H1 (cell line): ENCODE results near the gene KRTAP10-12. TPM values are rescaled to one million over a fixed set of nuclear protein-coding genes. Genes with fewer than 3 reads are reported as not detected.

Experiments
- CTCF ChIA-PET: fragments of 300-600 bp; sonication (Branson Sonifier 250); formaldehyde crosslinking; loops from one replicate; lab custom pipeline; 2021; ENCODE audit not compliant: partially characterized antibody; lab: Charles Lee
- POLR2A ChIA-PET: fragments of 300-600 bp; sonication (Branson Sonifier 250); formaldehyde crosslinking; loops from one replicate; lab custom pipeline; 2021; ENCODE audit warnings: inconsistent platforms; ENCODE audit not compliant: partially characterized antibody; lab: Charles Lee
- DNase-seq, 2 experiments: peaks; one replicate each; pipeline versions ENCODE4 v3.0.0 to v3.0.0-alpha.2; 2010 to 2022; ENCODE audit warnings: low spot score in 2 of 2, low read depth in 1 of 2, mixed read lengths in 1 of 2
- FAIRE-seq: peaks from 2 replicates; lab custom pipeline; 2011; peaks lifted over from hg19 to GRCh38; lab: Jason Lieb, UNC
- H2AFZ ChIP-seq: 2 replicates; pipeline ENCODE4 v1.8.1; 2012; ENCODE audit warnings: low read length, inconsistent platforms
- H2AK5ac ChIP-seq: 2 replicates; pipeline ENCODE4 v1.6.1; 2013; ENCODE audit warnings: low read depth, low read length
- H2BK120ac ChIP-seq: replicated peaks from 2 replicates; pipeline ENCODE3; 2013; ENCODE audit warnings: low read depth, low read length, inconsistent platforms
- H2BK12ac ChIP-seq: 2 replicates; pipeline ENCODE4 v1.6.1; 2013; ENCODE audit warnings: low read depth, low read length
- H2BK15ac ChIP-seq: 2 replicates; pipeline ENCODE4 v1.6.1; 2013; ENCODE audit warnings: low read length
- H2BK20ac ChIP-seq: 2 replicates; pipeline ENCODE4 v1.6.1; 2013; ENCODE audit warnings: low read length
- H2BK5ac ChIP-seq: 2 replicates; pipeline ENCODE4 v1.6.1; 2013; ENCODE audit warnings: low read depth, low read length
- H3K14ac ChIP-seq: 2 replicates; pipeline ENCODE4 v1.6.1; 2013; ENCODE audit warnings: inconsistent platforms; ENCODE audit not compliant: insufficient read length
- H3K18ac ChIP-seq: 2 replicates; pipeline ENCODE4 v1.6.1; 2013; ENCODE audit warnings: low read length; ENCODE audit errors: extremely low read depth
- H3K23ac ChIP-seq: 2 replicates; pipeline ENCODE4 v1.6.1; 2013; ENCODE audit warnings: inconsistent platforms; ENCODE audit not compliant: insufficient read length
- H3K23me2 ChIP-seq: 2 replicates; pipeline ENCODE4 v1.6.1; 2013; ENCODE audit warnings: low read depth, low read length
- H3K27ac ChIP-seq: 2 replicates; pipeline ENCODE4 v1.6.1; 2011; ENCODE audit warnings: low read depth, low read length, inconsistent platforms
- H3K27me3 ChIP-seq, 4 experiments: replicated peaks in 1 of 4; 1 replicate in 1 of 4; 2 replicates in 3 of 4; pipeline versions ENCODE4 v1.6.1 to v1.8.1; 2011 to 2013; ENCODE audit warnings: low read length in 3 of 4, mild to moderate bottlenecking in 3 of 4, inconsistent platforms in 2 of 4, mixed read lengths in 2 of 4, moderate library complexity in 1 of 4; ENCODE audit not compliant: control insufficient read depth in 3 of 4, insufficient read depth in 3 of 4; ENCODE audit errors: extremely low read depth in 1 of 4
- H3K36me3 ChIP-seq, 4 experiments: 2 replicates each; pipeline versions ENCODE4 v1.6.1 to v1.8.1; 2011 to 2013; ENCODE audit warnings: mild to moderate bottlenecking in 4 of 4, low read length in 3 of 4, moderate library complexity in 2 of 4, control low read depth in 1 of 4, inconsistent platforms in 1 of 4; ENCODE audit not compliant: insufficient read depth in 4 of 4, control insufficient read depth in 2 of 4
- H3K4ac ChIP-seq: replicated peaks from 2 replicates; pipeline ENCODE3; 2013; ENCODE audit warnings: low read length, low read depth, mixed read lengths, inconsistent platforms; ENCODE audit not compliant: insufficient read length
- H3K4me1 ChIP-seq, 4 experiments: replicated peaks in 1 of 4; 1 replicate in 1 of 4; 2 replicates in 3 of 4; pipeline versions ENCODE4 v1.6.1 to v1.8.1; 2011 to 2013; ENCODE audit warnings: low read length in 3 of 4, inconsistent platforms in 2 of 4, mixed read lengths in 1 of 4; ENCODE audit not compliant: insufficient read depth in 4 of 4, control insufficient read depth in 3 of 4
- H3K4me2 ChIP-seq, 2 experiments: 2 replicates each; pipeline versions ENCODE4 v1.6.1 to v1.8.1; 2011 to 2013; ENCODE audit warnings: low read depth in 2 of 2, low read length in 2 of 2, control low read depth in 1 of 2, inconsistent platforms in 1 of 2, mild to moderate bottlenecking in 1 of 2; ENCODE audit not compliant: insufficient read depth in 1 of 2
- H3K4me3 ChIP-seq, 4 experiments: fragments of 200-600, 300-600 bp in 1 of 4; sonication (generic), shearing (Covaris generic), sonication (Bioruptor Twin) in 1 of 4; 2 replicates each; pipeline versions ENCODE4 v1.5.1 to v1.8.1; 2011 to 2016; ENCODE audit warnings: low read length in 4 of 4, low read depth in 3 of 4, control low read depth in 2 of 4, inconsistent platforms in 2 of 4, mild to moderate bottlenecking in 2 of 4, mixed read lengths in 1 of 4, moderate library complexity in 1 of 4; ENCODE audit not compliant: insufficient read depth in 2 of 4; ENCODE audit errors: extremely low read depth in 1 of 4
- H3K56ac ChIP-seq: replicated peaks from 2 replicates; pipeline ENCODE3; 2013; ENCODE audit warnings: low read depth, mild to moderate bottlenecking, mixed read lengths, low read length, inconsistent platforms; ENCODE audit not compliant: insufficient read length
- H3K79me1 ChIP-seq: 2 replicates; pipeline ENCODE4 v1.6.1; 2013; ENCODE audit warnings: low read depth, low read length, control low read depth
- H3K79me2 ChIP-seq, 2 experiments: 2 replicates each; pipeline versions ENCODE4 v1.6.1 to v1.8.1; 2012 to 2013; ENCODE audit warnings: low read length in 2 of 2, mild to moderate bottlenecking in 2 of 2, inconsistent platforms in 1 of 2; ENCODE audit not compliant: insufficient read depth in 2 of 2, control insufficient read depth in 1 of 2
- H3K9ac ChIP-seq, 4 experiments: replicated peaks in 1 of 4; 1 replicate in 1 of 4; 2 replicates in 3 of 4; pipeline versions ENCODE4 v1.6.1 to v1.8.1; 2011 to 2013; ENCODE audit warnings: low read depth in 3 of 4, low read length in 3 of 4, control low read depth in 2 of 4, mild to moderate bottlenecking in 2 of 4, moderate library complexity in 2 of 4, inconsistent platforms in 1 of 4; ENCODE audit errors: extremely low read depth in 1 of 4
- H3K9me3 ChIP-seq, 2 experiments: 2 replicates each; pipeline versions ENCODE4 v1.6.1 to v1.8.1; 2012 to 2013; ENCODE audit warnings: mild to moderate bottlenecking in 2 of 2, moderate library complexity in 2 of 2, control low read depth in 1 of 2, inconsistent platforms in 1 of 2, low read depth in 1 of 2, low read length in 1 of 2, mixed read lengths in 1 of 2; ENCODE audit not compliant: insufficient read depth in 2 of 2
- H4K20me1 ChIP-seq, 2 experiments: replicated peaks in 1 of 2; 2 replicates each; pipeline versions ENCODE3 to v1.8.1; 2011 to 2013; ENCODE audit warnings: inconsistent platforms in 2 of 2, low read length in 2 of 2, mild to moderate bottlenecking in 1 of 2; ENCODE audit not compliant: insufficient read depth in 2 of 2, control insufficient read depth in 1 of 2
- H4K5ac ChIP-seq: 2 replicates; pipeline ENCODE4 v1.6.1; 2013; ENCODE audit warnings: low read length, low read depth, mixed read lengths, inconsistent platforms; ENCODE audit not compliant: insufficient read length
- H4K8ac ChIP-seq: 2 replicates; pipeline ENCODE4 v1.8.0; 2013; ENCODE audit warnings: mild to moderate bottlenecking, moderate library complexity, low read length, inconsistent platforms; ENCODE audit not compliant: insufficient read depth; ENCODE audit errors: extremely low read depth
- H4K91ac ChIP-seq: replicated peaks from 2 replicates; pipeline ENCODE3; 2013; ENCODE audit warnings: low read length, mixed read lengths, inconsistent platforms; ENCODE audit not compliant: insufficient read length
- CBX5 ChIP-seq: fragments of 300-800, 300-1000 bp; sonication (generic); IDR thresholded peaks from 2 replicates; pipeline ENCODE4 v1.7.1; 2016; ENCODE audit warnings: antibody characterized with exemption, low read length, low read depth
- WGBS, 2 experiments: shearing (Covaris generic) in 1 of 2; methylation state at CpG; one replicate each; pipeline versions ENCODE4 v1.1.6 to v1.1.7; 2013 to 2015; ENCODE audit warnings: low lambda C conversion rate in 2 of 2, mixed read lengths in 2 of 2, inconsistent platforms in 1 of 2, low coverage in 1 of 2, missing lambda C conversion rate in 1 of 2; ENCODE audit not compliant: insufficient replicate concordance in 2 of 2, insufficient coverage in 1 of 2, insufficient read length in 1 of 2; ENCODE audit errors: extremely low coverage in 1 of 2, missing lambda C conversion rate in 1 of 2; 5-methylcytosine and 5-hydroxymethylcytosine counted together
- polyA plus RNA-seq, 7 experiments: library from polyadenylated mRNA; depleted of rRNA in 3 of 7; stranded (reverse) in 5 of 7; unstranded in 2 of 7; fragments of >200 nt in 5 of 7; fragments of 200-250 nt in 2 of 7; gene quantifications; 1 replicate in 5 of 7; 2 replicates in 1 of 7; 4 replicates in 1 of 7; pipeline versions ENCODE4 v1.2.1 to v1.2.3, GENCODE V29; 2011 to 2013; ENCODE audit warnings: missing spikeins in 2 of 7, mixed read lengths in 2 of 7
- total RNA-seq: library from RNA; stranded (reverse); fragmentation: NEBNext Ultra II Directional; extraction: Animal tissue kit (Norgen Biotek cat#: 25700); gene quantifications from 2 replicates; pipeline ENCODE4 v1.2.1, GENCODE V29; 2021

The KRTAP10-12 gene
- total and polyA plus RNA-seq, 2 of the 8 experiments (the other 6 are each of a cell fraction or from before 2014, with no cell fraction given), result not detected

DNA sequence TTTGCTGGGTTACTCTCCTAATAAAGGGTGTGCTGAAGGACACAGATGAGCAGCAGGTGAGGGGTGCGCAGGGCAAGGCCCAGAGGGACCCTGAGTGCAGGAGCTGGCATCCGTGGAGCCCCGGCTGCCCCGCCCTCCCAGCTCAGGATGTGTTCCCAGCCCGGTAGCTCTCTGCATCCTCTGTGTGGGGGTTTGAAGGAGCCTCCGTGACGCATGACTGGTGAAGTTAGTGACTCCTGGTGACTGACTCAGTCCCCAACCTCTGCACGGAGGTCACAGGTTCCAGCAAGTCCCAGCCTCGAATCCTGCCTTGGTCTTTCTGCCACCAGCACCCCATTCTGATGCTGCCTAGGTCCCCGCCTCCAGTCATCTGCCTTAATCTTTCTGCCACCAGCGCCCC lies 36.0 kb downstream of the KRTAP10-12 start:
- no peak overlapping the region for H3K4me3 ChIP-seq
- H3K79me1 ChIP-seq, result no peaks in the 10 kb centered on the region
- H3K9ac ChIP-seq, result no peak overlapping the region
- DNase-seq, result peak in 1 of 2 experiments; percentile 39
- no peak overlapping the region; the same call in 1 of the 2 replicates for H4K8ac ChIP-seq
- no peak overlapping the region for H2AFZ ChIP-seq
- no peak overlapping the region for H3K56ac ChIP-seq
- no peak for FAIRE-seq
- no peak overlapping the region for H2BK20ac ChIP-seq
- CTCF ChIA-PET, result interaction anchor here (0.9 to 1.4 kb wide), 4 partner anchors 8 to 116 kb away, joined by 3 to 4 read pairs (median 4); no protein-coding TSS in a partner anchor
- no peaks in the 10 kb centered on the region for H3K23me2 ChIP-seq
- H2BK5ac ChIP-seq, result no peak overlapping the region
- H3K4me1 ChIP-seq, result no peaks in the 10 kb centered on the region
- H2BK15ac ChIP-seq, result no peak overlapping the region
- H3K4ac ChIP-seq, result no peak overlapping the region
- H3K36me3 ChIP-seq, result no peaks in the 10 kb centered on the region
- no peak overlapping the region for H3K18ac ChIP-seq
- no peak overlapping the region for H2AK5ac ChIP-seq
- H4K5ac ChIP-seq, result no peak overlapping the region
- no peak overlapping the region for H3K23ac ChIP-seq
- H3K4me2 ChIP-seq, result no peak overlapping the region
- no peak for TF ChIP-seq CBX5
- H4K20me1 ChIP-seq, result no peaks in the 10 kb centered on the region
- H3K79me2 ChIP-seq, result no peaks in the 10 kb centered on the region
- H2BK120ac ChIP-seq, result no peak overlapping the region
- no peak overlapping the region for H2BK12ac ChIP-seq
- POLR2A ChIA-PET, result interaction anchor here (1.4 kb wide), 1 partner anchor 20 kb away, joined by 3 read pairs; no protein-coding TSS in a partner anchor
- no peak overlapping the region for H3K14ac ChIP-seq
- peak overlapping the region; percentile 37 for H4K91ac ChIP-seq
- WGBS, 2 experiments, result 92% methylated on average over 11 of the region's 11 CpGs; no CpG with 5 or more reads in 1 of the 2 experiments
- H3K9me3 ChIP-seq, result peaks cover 21 to 36% of the 10 kb centered on the region in 2 experiments
- no peaks in the 10 kb centered on the region for H3K27me3 ChIP-seq
- no peak overlapping the region for H3K27ac ChIP-seq
